Ramos (cell line): ENCODE measurements around the gene PTPRT.
"Not testable (repeated sequence)": the region's sequence is repeated elsewhere in the genome, so short reads cannot be mapped to it uniquely, and the experiment has no call there.

Source experiments
- in situ Hi-C: fragments of 300-500 bp; cut with MboI; formaldehyde crosslinking; loops from one replicate; pipeline ENCODE4 v1.14.3; 2022; ENCODE audit warnings: low sequenced_read_pairs; ENCODE audit not compliant: unreplicated experiment

The PTPRT gene

GRCh38 chr20:43188861-43189553 is 699 bp downstream of the PTPRT start:
- in situ Hi-C loops = loop anchor here (25.0 kb wide), 1 partner anchor 1452 kb away; no protein-coding TSS in a partner anchor

GRCh38 chr20:43188234-43188653 is 1.5 kb downstream of the PTPRT start:
- in situ Hi-C loops = loop anchor here (25.0 kb wide), 1 partner anchor 1451 kb away; no protein-coding TSS in a partner anchor

GRCh38 chr20:43187476-43188233 is 2.1 kb downstream of the PTPRT start:
- in situ Hi-C loops = loop anchor here (25.0 kb wide), 1 partner anchor 1450 kb away; no protein-coding TSS in a partner anchor

- in situ Hi-C loops = loop anchor here (25.0 kb wide), 1 partner anchor 1449 kb away; no protein-coding TSS in a partner anchor
Measured at GRCh38 chr20:43186312-43186711, 3.4 kb downstream of the PTPRT start.

- in situ Hi-C loops = loop anchor here (25.0 kb wide), 1 partner anchor 1449 kb away; no protein-coding TSS in a partner anchor
Measured at GRCh38 chr20:43185901-43186300, 3.8 kb downstream of the PTPRT start.

- in situ Hi-C loops = loop anchor here (25.0 kb wide), 1 partner anchor 1446 kb away; no protein-coding TSS in a partner anchor
Measured at GRCh38 chr20:43183536-43184070, 6.1 kb downstream of the PTPRT start.

- in situ Hi-C loops = loop anchor here (25.0 kb wide), 1 partner anchor 1441 kb away; no protein-coding TSS in a partner anchor
Measured at GRCh38 chr20:43178080-43178479, 11.6 kb downstream of the PTPRT start.

- in situ Hi-C loops = loop anchor here (25.0 kb wide), 1 partner anchor 1439 kb away; no protein-coding TSS in a partner anchor
Measured at GRCh38 chr20:43176726-43177125, 13.0 kb downstream of the PTPRT start.

- in situ Hi-C loops = no loop called here
Measured at GRCh38 chr20:43171930-43172329, 17.8 kb downstream of the PTPRT start.

GRCh38 chr20:43170771-43171170 is 18.9 kb downstream of the PTPRT start:
- in situ Hi-C loops = no loop called here

GRCh38 chr20:43167615-43168014 is 22.1 kb downstream of the PTPRT start:
- in situ Hi-C loops = no loop called here

GRCh38 chr20:43167021-43167420 is 22.7 kb downstream of the PTPRT start:
- in situ Hi-C loops = no loop called here

- in situ Hi-C loops = no loop called here
Measured at GRCh38 chr20:43165611-43166010, 24.1 kb downstream of the PTPRT start.

GRCh38 chr20:43164736-43165135 is 25.0 kb downstream of the PTPRT start:
- in situ Hi-C loops = not testable (repeated sequence)

- in situ Hi-C loops = no loop called here
Measured at GRCh38 chr20:43161716-43162115, 28.0 kb downstream of the PTPRT start.

- in situ Hi-C loops = no loop called here
Measured at GRCh38 chr20:43160941-43161340, 28.8 kb downstream of the PTPRT start.

GRCh38 chr20:43159994-43160393 is 29.7 kb downstream of the PTPRT start:
- in situ Hi-C loops = no loop called here

GRCh38 chr20:43155366-43156100 is 34.2 kb downstream of the PTPRT start:
- in situ Hi-C loops = no loop called here

- in situ Hi-C loops = no loop called here
Measured at GRCh38 chr20:43151901-43152300, 37.8 kb downstream of the PTPRT start.

GRCh38 chr20:43151256-43151655 is 38.5 kb downstream of the PTPRT start:
- in situ Hi-C loops = no loop called here
